HG03139 (cell line): Measurements from ENCODE around the gene SRF.
"Not testable (repeated sequence)": the region's sequence is repeated elsewhere in the genome, so short reads cannot be mapped to it uniquely, and the experiment has no call there.

Experiments used
- ATAC-seq: cut with Tn5 transposase; IDR thresholded peaks from one replicate; pipeline ENCODE4 v1.9.1; 2021; ENCODE audit not compliant: unreplicated experiment

SRF gene

GRCh38 chr6:43170931-43171706, at the start of gene SRF:
Gene SRF, plus strand, starts transcription at chr6:43171269. Its CDS starts 388 bp downstream, at chr6:43171657.
- peak; percentile 54 for ATAC-seq

DNA sequence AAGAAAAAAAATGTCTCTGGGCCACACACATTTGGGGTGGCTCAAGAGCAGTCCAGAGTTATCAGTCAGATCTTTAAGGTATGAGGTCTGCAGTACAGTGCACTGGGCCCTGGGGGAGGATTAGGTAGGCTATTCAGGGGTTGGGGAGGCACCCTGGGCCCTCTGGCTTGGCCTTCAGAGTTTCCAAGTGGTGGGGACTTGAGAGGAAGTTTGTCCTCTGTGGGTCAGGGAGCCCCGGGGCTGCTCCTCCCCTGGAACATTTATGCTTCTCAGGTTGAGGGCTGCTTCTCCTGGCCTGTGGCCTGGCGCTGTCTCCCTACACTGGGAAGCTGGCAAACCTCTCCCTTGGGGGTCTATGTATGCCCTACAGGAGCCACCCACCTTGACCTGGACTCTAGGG, 48.9 kb upstream of the SRF start:
- ATAC-seq, result no peak

- ATAC-seq, result no peak
Measured at GRCh38 chr6:43123461-43124314, 47.4 kb upstream of the SRF start.

DNA sequence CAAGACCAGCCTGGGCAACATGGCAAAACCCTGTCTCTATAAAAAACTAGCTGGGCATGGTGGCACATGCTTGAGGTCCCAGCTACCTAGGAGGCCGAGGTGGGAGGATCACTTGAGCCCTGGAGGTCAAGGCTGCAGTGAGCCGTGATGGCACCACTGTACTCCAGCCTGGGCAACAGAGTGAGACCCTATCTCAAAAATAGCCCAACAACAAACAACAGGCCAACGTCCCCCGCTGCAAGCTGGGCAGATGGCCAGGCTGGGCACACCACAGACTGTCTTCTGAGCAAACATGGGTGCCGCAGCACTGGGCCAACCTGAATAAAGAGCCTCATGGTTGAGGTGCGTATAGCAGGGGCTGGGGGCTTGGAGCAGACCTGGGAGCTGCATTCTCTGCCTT, 46.6 kb upstream of the SRF start:
- no peak for ATAC-seq

DNA sequence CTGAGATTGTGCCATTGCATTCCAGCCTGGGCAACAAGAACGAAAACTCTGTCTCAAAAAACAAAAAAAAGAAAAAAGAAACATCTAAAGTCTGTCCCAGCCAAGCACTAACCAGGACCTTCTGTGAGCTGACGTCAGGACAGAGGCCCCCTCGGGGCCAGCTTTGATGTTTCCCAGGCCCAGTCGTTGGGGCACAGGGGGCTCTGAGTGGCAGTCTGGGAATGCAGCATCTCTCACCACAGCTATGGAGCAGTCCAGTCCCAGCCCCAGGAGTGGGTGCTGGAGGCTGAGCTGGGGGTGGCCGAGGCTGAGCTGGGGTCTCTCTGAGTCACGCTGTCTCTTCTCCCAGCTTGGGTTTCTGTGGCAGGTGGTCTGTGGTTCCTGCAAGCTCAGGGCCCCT, 46.0 kb upstream of the SRF start:
- ATAC-seq, result no peak

DNA sequence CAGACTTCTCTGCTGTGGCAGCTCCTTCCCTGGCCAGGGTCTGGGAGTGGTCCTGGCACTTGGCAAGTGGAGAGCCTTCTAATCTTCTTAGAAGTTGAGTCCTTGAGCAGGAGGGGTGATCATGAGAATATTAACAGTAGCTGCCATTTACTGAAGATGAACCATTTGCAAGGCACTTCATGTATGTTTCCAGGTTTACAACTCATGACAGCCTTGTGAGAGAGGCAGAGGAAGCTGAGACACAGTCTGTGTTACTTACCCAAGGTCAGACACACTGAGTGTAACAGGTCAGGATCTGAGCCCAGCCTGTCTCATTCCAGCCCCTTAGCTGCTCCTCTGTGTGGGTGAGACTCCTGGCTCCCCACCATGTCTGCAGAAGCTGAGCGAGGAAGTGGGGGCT, 45.5 kb upstream of the SRF start:
- ATAC-seq, result no peak

DNA sequence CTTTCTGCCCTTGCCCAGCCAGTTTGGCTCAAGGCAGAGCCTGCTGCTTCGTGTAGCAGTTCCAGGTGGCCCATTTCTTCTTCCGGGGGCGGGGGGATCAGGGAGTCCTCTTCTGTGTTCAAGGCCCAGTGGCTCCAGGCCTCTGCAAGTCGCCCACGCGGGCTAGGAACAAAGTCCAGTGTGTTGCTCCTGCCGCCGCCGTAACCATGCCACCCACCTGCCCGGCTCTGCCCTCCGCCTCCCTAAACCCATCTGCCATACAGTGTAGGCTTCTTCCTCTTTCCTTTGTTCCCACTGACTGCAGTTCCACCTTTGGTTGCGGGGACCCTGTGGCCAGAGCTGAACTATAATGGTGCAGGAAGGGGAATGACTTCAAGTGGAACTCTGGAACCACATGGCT, 43.9 kb upstream of the SRF start:
- ATAC-seq, result no peak

DNA sequence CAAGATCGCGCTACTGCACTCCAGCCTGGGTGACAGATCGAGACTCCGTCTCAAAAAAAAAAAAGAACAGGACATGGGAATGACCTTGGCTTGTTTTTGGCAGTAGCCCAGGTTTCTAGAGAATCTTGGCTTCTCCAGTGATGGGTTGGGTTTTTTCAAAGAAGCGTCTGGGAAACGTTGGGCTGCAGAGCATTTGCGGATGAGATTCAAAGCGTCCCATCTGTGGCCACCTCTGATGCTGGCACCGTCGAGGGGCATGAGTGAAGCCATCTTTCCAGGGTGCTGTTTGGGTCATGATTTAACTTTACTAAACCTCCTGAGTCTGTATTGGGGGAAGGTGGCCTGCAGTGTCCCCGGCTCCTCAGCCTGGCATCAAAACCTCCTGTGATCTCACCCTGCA, 43.2 kb upstream of the SRF start:
- no peak for ATAC-seq

GRCh38 chr6:43128926-43129325, 42.1 kb upstream of the SRF start:
- no peak for ATAC-seq

DNA sequence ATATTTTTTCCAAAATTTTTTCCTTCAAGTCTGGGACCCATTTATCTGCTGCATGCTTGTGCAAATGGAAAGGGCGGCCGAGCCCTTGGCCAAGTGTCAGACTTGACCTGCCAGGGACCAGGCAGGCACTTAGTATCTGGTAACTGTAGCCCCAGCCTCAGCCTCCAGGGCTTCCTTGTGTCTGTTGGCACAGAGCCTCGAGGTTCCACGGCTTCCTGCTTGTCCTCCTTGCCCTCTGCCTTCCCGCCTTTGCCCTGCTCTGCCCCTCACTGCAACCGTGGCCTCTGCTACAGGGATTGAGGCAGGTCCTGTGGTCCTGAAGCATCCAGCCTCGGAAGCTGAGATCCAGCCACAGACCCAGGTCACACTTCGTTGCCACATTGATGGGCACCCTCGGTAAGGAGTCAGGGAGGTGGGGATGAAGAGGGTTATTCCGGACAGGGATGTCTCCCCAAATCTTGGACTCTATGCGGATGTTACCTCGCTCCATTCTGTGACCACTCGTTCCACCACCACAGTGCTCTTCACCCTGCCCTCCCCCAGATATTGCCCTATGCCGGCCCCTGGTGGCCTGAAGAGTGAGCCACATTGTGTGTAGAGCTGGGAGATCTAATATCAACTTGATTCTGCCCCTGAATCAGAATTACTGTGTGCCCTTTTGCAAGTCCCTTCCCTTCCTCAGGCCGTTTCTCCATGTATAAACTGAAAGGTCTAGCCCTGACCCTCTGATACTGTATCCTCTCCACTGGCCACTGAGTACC, 41.5 kb upstream of the SRF start:
- ATAC-seq, result no peak

- no peak for ATAC-seq
Measured at GRCh38 chr6:43130429-43130828, 40.6 kb upstream of the SRF start.

DNA sequence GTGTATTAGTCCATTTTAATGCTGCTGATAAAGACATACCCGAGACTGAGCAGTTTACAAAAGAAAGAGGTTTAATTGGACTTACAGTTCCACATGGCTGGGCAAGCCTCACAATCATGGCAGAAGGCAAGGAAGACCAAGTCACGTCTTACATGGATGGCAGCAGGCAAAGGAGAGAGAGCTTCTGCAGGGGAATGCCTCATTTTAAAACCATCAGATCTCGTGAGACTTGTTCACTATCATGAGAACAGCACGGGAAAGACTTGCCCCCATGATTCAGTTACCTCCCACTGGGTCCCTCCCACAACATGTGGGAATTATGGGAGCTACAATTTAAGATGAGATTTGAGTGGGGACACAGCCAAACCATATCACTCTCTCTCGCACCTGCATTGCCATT, 39.7 kb upstream of the SRF start:
- not testable (repeated sequence) for ATAC-seq

GRCh38 chr6:43138267-43138666, 32.8 kb upstream of the SRF start:
- no peak for ATAC-seq

GRCh38 chr6:43139973-43140372, 31.1 kb upstream of the SRF start:
- not testable (repeated sequence) for ATAC-seq

GRCh38 chr6:43141644-43142043, 29.4 kb upstream of the SRF start:
- no peak for ATAC-seq

DNA sequence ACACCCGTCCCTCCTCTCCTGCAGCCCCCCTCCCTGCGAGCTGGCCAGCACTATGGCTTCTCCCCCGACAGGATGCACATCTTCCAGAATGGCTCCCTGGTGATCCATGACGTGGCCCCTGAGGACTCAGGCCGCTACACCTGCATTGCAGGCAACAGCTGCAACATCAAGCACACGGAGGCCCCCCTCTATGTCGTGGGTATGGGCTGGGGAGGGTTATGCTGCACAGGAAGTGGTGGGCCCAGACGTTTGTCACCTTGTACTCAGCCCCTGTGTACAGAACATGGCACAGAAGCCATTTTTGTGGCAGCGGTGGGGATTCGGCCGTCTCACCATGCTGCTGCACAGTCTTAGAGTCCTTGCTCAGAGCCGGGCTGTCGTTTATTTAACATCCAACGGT, 29.0 kb upstream of the SRF start:
- no peak for ATAC-seq

DNA sequence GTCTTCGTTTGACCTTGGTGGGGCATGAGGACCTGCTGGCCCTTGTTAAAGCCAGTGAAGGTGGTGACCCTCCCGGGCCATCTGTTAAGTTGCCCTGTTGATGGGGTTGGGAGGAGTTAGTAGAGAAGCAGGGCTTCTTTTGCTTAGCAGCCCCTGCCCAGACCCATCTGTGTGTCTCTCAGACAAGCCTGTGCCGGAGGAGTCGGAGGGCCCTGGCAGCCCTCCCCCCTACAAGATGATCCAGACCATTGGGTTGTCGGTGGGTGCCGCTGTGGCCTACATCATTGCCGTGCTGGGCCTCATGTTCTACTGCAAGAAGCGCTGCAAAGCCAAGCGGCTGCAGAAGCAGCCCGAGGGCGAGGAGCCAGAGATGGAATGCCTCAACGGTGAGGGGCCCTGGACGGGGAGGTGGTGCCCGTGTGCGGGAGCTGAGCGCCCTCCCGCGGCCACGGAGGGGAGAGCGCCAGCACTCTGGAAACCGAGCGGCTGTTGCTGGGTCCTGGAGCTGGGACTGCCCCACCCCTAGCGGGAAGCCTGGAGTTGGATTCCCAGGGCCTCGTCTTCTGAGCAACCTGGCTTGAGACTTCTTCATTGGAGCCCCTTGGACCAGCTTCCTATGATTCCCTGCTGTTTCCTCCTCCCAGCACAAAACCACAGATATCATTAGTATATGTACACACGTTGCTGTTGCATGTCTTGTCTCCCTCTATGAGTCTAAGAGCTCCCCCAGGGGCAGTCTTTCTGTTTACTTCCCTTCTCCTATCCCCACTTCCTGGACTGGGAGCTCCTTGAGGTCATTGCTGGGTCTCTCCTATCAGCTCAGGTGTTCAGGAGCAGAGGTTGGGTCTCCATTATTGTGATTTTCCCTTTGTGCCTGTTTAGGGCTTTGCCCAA, 27.6 kb upstream of the SRF start:
- ATAC-seq, result peak; percentile 68

GRCh38 chr6:43144879-43145278, 26.2 kb upstream of the SRF start:
- ATAC-seq, result no peak

DNA sequence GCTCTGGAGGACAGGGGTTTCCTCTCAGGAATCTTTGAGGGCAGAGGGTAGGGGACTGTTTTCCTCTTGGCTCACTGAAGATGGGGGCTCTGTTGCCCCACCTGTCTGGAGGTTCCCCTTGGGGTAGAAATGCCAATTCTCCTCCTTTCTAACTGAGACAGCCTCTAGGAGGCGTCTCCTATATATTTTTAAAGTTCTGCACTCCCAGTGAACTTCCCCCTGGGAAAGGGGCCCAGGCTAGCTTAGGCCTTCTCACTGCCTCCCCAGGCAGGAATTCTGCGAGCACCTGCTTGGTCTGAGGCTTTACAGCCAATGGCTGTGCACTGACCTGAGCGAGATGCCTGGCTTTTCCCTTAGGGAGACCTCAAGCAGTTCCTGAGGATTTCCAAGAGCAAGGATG, 24.8 kb upstream of the SRF start:
- no peak for ATAC-seq
